Activated T-helper 9 cell treated with anti-CD3 and anti-CD28 coated beads, Interleukin-2, amount 50 U/mL, for 16 hours (primary cell): ENCODE data around the gene LDB1.

Experiments
- DNase-seq: peaks from one replicate; pipeline ENCODE4 v3.0.0-alpha.2; 2020; ENCODE audit warnings: low read depth

The LDB1 gene

GRCh38 chr10:102064503-102064867 is 55.7 kb downstream of the LDB1 start:
- no peak for DNase-seq

- DNase-seq = no peak
Measured at GRCh38 chr10:102059987-102060386, 60.2 kb downstream of the LDB1 start.
